ENCODE results near the gene FOXL3. TPM values are rescaled to one million over a fixed set of nuclear protein-coding genes. Genes with fewer than 3 reads are reported as not detected.
A peak's percentile ranks its signal among the peaks of the same experiment; 100 is the strongest.

Gene FOXL3
- polyA plus RNA-seq, 3 donors, result not detected

DNA sequence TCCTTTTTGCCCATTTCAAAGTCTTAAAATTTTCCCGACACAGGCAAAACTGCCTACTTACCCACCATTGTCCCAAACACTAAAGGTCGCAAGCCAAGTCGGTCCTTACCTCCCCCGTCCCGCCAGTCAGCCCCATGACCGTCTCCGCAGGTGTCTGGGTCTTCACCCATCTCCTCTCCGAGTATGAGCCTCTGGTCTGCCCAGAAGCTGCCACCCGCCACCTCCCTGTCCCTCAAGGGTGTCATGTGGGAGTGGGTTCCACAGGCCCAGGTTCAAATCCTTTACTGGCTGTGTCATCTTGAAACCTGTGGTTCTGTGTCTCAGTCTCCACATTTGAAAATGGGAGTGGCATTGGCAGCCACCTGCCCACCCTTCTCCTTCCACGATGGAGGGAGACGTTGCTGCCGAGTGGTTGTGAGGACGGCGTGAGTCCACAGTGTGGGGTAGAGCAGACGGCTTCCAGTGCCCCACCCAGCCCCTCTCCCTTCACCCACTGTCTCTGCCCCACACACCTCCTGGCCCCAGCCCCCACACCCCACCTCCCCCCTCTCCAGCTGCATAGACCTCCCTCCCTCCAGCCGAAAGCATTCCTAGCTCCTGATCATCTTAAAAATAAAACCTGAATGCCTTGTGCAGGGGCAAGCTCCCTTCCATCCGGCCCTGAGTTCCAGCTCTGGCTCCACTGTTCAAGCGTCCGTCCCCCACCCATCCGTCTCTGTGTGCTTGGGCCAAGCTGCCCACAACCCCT is 35.3 kb downstream of the FOXL3 start:
- H2AFZ ChIP-seq (ENCODE audit: insufficient read depth, low read depth, low read length, poor library complexity, severe bottlenecking), result no peak overlapping the region
- H3K27ac ChIP-seq (ENCODE audit: low read depth in 1 of 2, low read length in 2 of 2), result no peak overlapping the region
- Mint-ChIP-seq H3K4me1 (peaks cover 7% of the 10 kb centered on the region), H3K27me3 (ENCODE audit: low read depth in 3 of 3) (peaks cover 2 to 19% (median 11%) of the 10 kb centered on the region in 3 donors), H3K9me3 (peaks cover 0 to 8% (median 4%) of the 10 kb centered on the region in 7 donors), H3K4me3 (no peak overlapping the region), H3K27ac (peak overlapping the region in 1 of 7 donors; percentile 7), H3K36me3 (no peaks in the 10 kb centered on the region)
- H3K4me3 ChIP-seq (replicated peaks in 1 of 3; ENCODE audit: low read depth in 2 of 3, low read length in 3 of 3), result no peak overlapping the region
- WGBS (ENCODE audit: insufficient coverage), result 94% methylated on average over 13 of the region's 20 CpGs
- H3K79me2 ChIP-seq (ENCODE audit: insufficient read depth, low read length), result no peaks in the 10 kb centered on the region
- H4K20me1 ChIP-seq (ENCODE audit: insufficient read depth, low read length), result no peaks in the 10 kb centered on the region
- no peaks in the 10 kb centered on the region for H3K36me3 ChIP-seq (replicated peaks in 1 of 2; ENCODE audit: control insufficient read depth in 1 of 2, insufficient read depth in 2 of 2, low read length in 2 of 2)
- no peak overlapping the region for H3K4me2 ChIP-seq (replicated peaks; ENCODE audit: extremely low read depth, low read length, poor library complexity, severe bottlenecking)
- no peak for DNase-seq
- peaks cover 0 to 8% of the 10 kb centered on the region in 2 donors for H3K4me1 ChIP-seq (ENCODE audit: control insufficient read depth in 1 of 2, insufficient read depth in 2 of 2, low read length in 2 of 2)
- TF ChIP-seq, protein P1, sequence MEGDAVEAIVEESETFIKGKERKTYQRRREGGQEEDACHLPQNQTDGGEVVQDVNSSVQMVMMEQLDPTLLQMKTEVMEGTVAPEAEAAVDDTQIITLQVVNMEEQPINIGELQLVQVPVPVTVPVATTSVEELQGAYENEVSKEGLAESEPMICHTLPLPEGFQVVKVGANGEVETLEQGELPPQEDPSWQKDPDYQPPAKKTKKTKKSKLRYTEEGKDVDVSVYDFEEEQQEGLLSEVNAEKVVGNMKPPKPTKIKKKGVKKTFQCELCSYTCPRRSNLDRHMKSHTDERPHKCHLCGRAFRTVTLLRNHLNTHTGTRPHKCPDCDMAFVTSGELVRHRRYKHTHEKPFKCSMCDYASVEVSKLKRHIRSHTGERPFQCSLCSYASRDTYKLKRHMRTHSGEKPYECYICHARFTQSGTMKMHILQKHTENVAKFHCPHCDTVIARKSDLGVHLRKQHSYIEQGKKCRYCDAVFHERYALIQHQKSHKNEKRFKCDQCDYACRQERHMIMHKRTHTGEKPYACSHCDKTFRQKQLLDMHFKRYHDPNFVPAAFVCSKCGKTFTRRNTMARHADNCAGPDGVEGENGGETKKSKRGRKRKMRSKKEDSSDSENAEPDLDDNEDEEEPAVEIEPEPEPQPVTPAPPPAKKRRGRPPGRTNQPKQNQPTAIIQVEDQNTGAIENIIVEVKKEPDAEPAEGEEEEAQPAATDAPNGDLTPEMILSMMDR (IDR thresholded peaks at IDR 0.05), result no peak
- intact Hi-C loops (cut with micrococcal nuclease), result loop anchor here in 1 of 2 donors (5.0 kb wide), 1 partner anchor 447 kb away; no protein-coding TSS in a partner anchor
- H3K9ac ChIP-seq (ENCODE audit: insufficient read depth, low read length, poor library complexity, severe bottlenecking), result no peak overlapping the region
- H3K9me3 ChIP-seq (replicated peaks in 1 of 2; ENCODE audit: control insufficient read depth in 1 of 2, insufficient read depth in 1 of 2, low read length in 2 of 2), result peaks cover 0 to 6% of the 10 kb centered on the region in 2 donors
- H3K27me3 ChIP-seq (ENCODE audit: control insufficient read depth in 2 of 2, insufficient read depth in 2 of 2, low read length in 2 of 2), result no peaks in the 10 kb centered on the region

DNA sequence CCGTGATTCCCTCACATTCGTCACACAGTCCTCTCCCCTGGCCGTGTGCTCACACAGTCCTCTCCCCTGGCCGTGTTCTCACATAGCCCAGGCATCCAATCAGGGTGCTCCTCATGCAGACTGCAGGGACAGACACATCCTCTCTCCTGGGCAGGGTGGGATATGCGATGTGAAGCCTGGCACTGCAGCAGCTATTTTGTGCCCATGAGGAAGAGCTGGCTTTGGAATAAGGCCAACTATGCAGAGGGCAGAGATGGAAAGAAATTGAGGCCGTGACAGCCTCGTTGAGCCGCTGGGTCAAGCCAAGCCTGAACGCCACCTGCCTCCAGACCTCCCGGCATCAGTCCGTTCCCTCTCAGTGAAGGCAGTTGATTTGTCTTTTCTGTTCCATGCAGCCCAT is 35.8 kb downstream of the FOXL3 start:
- no peak for DNase-seq
- Histone ChIP-seq H2AFZ (ENCODE audit: insufficient read depth, low read depth, low read length, poor library complexity, severe bottlenecking) (no peak overlapping the region), H3K36me3 (replicated peaks in 1 of 2; ENCODE audit: control insufficient read depth in 1 of 2, insufficient read depth in 2 of 2, low read length in 2 of 2) (no peaks in the 10 kb centered on the region), H3K9me3 (replicated peaks in 1 of 2; ENCODE audit: control insufficient read depth in 1 of 2, insufficient read depth in 1 of 2, low read length in 2 of 2) (peaks cover 0 to 6% of the 10 kb centered on the region in 2 donors), H3K27me3 (ENCODE audit: control insufficient read depth in 2 of 2, insufficient read depth in 2 of 2, low read length in 2 of 2) (no peaks in the 10 kb centered on the region), H3K79me2 (ENCODE audit: insufficient read depth, low read length) (no peaks in the 10 kb centered on the region), H3K4me2 (replicated peaks; ENCODE audit: extremely low read depth, low read length, poor library complexity, severe bottlenecking) (no peak overlapping the region), H3K27ac (ENCODE audit: low read depth in 1 of 2, low read length in 2 of 2) (no peak overlapping the region), H3K4me1 (ENCODE audit: control insufficient read depth in 1 of 2, insufficient read depth in 2 of 2, low read length in 2 of 2) (peaks cover 0 to 7% of the 10 kb centered on the region in 2 donors), H3K9ac (ENCODE audit: insufficient read depth, low read length, poor library complexity, severe bottlenecking) (no peak overlapping the region), H3K4me3 (replicated peaks in 1 of 3; ENCODE audit: low read depth in 2 of 3, low read length in 3 of 3) (no peak overlapping the region), H4K20me1 (ENCODE audit: insufficient read depth, low read length) (no peaks in the 10 kb centered on the region)
- no peaks in the 10 kb centered on the region for H3K36me3 Mint-ChIP-seq
- H3K4me1 Mint-ChIP-seq, result peaks cover 1% of the 10 kb centered on the region
- intact Hi-C loops (cut with micrococcal nuclease), result loop anchor here in 1 of 2 donors (5.0 kb wide), 1 partner anchor 446 kb away; no protein-coding TSS in a partner anchor
- H3K4me3 Mint-ChIP-seq, result no peak overlapping the region
- peak overlapping the region in 1 of 7 donors; percentile 7 for H3K27ac Mint-ChIP-seq
- TF ChIP-seq, protein P1 (IDR thresholded peaks at IDR 0.05), result no peak
- 97% methylated on average over 10 of the region's 11 CpGs for WGBS (ENCODE audit: insufficient coverage)
- H3K27me3 Mint-ChIP-seq (ENCODE audit: low read depth in 3 of 3), result peaks cover 7 to 19% (median 16%) of the 10 kb centered on the region in 3 donors
- peaks cover 0 to 8% (median 4%) of the 10 kb centered on the region in 7 donors for H3K9me3 Mint-ChIP-seq
